HepG2 (cell line): Measurements from ENCODE around the gene ABCG2. TPM values are rescaled to one million over a fixed set of nuclear protein-coding genes. Genes with fewer than 3 reads are reported as not detected.
A peak's percentile ranks its signal among the peaks of the same experiment; 100 is the strongest.

Experiments
- BCLAF1 ChIP-seq: fragments of 450-650 bp; IDR thresholded peaks from 2 replicates; pipeline ENCODE4 v1.6.1; 2017; ENCODE audit warnings: mild to moderate bottlenecking
- DDIT3 ChIP-seq: sonication (generic); formaldehyde crosslinking; IDR thresholded peaks from 2 replicates; pipeline ENCODE4 v1.4.0; 2020; ENCODE audit warnings: mild to moderate bottlenecking, missing genetic modification reagents
- DPF2 ChIP-seq: sonication (generic); formaldehyde crosslinking; IDR thresholded peaks from 2 replicates; pipeline ENCODE4 v1.4.0; 2020; ENCODE audit warnings: mild to moderate bottlenecking, low read depth, missing genetic modification reagents, borderline replicate concordance
- EZH2 ChIP-seq: conservative IDR thresholded peaks from 2 replicates; pipeline ENCODE4 v1.6.1; 2012; ENCODE audit warnings: mild to moderate bottlenecking, low read depth, low read length, moderate library complexity
- IRF1 ChIP-seq: sonication (generic); formaldehyde crosslinking; IDR thresholded peaks from 2 replicates; pipeline ENCODE4 v1.4.0; 2020; ENCODE audit warnings: low read depth, mild to moderate bottlenecking, missing genetic modification reagents
- MYPOP ChIP-seq: sonication (generic); formaldehyde crosslinking; IDR thresholded peaks from 2 replicates; pipeline ENCODE4 v1.8.1; 2023; ENCODE audit warnings: mild to moderate bottlenecking, moderate library complexity, missing genetic modification reagents
- NR2C2 ChIP-seq: sonication (generic); formaldehyde crosslinking; IDR thresholded peaks from 2 replicates; pipeline ENCODE4 v1.4.0; 2020; ENCODE audit warnings: missing genetic modification reagents, mild to moderate bottlenecking, moderate library complexity, borderline replicate concordance
- RCOR2 ChIP-seq: IDR thresholded peaks from 2 replicates; pipeline ENCODE4 v1.6.1; 2016; ENCODE audit warnings: missing biosample characterization, missing genetic modification reagents
- RORA ChIP-seq: sonication (generic); formaldehyde crosslinking; IDR thresholded peaks from 2 replicates; pipeline ENCODE4 v1.5.0; 2020; ENCODE audit warnings: mild to moderate bottlenecking, missing genetic modification reagents, moderate library complexity
- SKI ChIP-seq: fragments of 450-650 bp; IDR thresholded peaks from one replicate; pipeline ENCODE4 v1.6.1; 2018; ENCODE audit warnings: mild to moderate bottlenecking; ENCODE audit not compliant: partially characterized antibody
- YEATS4 ChIP-seq: sonication (generic); formaldehyde crosslinking; IDR thresholded peaks from 2 replicates; pipeline ENCODE4 v1.4.0; 2020; ENCODE audit warnings: missing genetic modification reagents, borderline replicate concordance
- ZBTB3 ChIP-seq: sonication (generic); formaldehyde crosslinking; IDR thresholded peaks from 2 replicates; pipeline ENCODE4 v1.4.0; 2020; ENCODE audit warnings: low read depth, mild to moderate bottlenecking, moderate library complexity, missing genetic modification reagents, borderline replicate concordance
- ZMYM4 ChIP-seq: sonication (generic); formaldehyde crosslinking; IDR thresholded peaks from 2 replicates; pipeline ENCODE4 v1.8.1; 2023; ENCODE audit warnings: mild to moderate bottlenecking, missing genetic modification reagents
- ZNF235 ChIP-seq: sonication (generic); formaldehyde crosslinking; IDR thresholded peaks from 2 replicates; pipeline ENCODE4 v1.8.1; 2023; ENCODE audit warnings: mild to moderate bottlenecking, missing genetic modification reagents, borderline replicate concordance
- ZNF414 ChIP-seq: sonication (generic); formaldehyde crosslinking; IDR thresholded peaks from 2 replicates; pipeline ENCODE4 v1.5.0; 2020; ENCODE audit warnings: missing genetic modification reagents
- ZNF468 ChIP-seq: sonication (generic); formaldehyde crosslinking; IDR thresholded peaks from 2 replicates; pipeline ENCODE4 v1.8.0; 2022; ENCODE audit warnings: mild to moderate bottlenecking, moderate library complexity, missing genetic modification reagents
- ZNF556 ChIP-seq: sonication (generic); formaldehyde crosslinking; IDR thresholded peaks from 2 replicates; pipeline ENCODE4 v1.4.0; 2020; ENCODE audit warnings: mild to moderate bottlenecking, missing genetic modification reagents, borderline replicate concordance
- ZNF672 ChIP-seq: sonication (generic); formaldehyde crosslinking; IDR thresholded peaks from 2 replicates; pipeline ENCODE4 v1.8.1; 2022; ENCODE audit warnings: missing genetic modification reagents
- ZNF691 ChIP-seq: sonication (generic); formaldehyde crosslinking; IDR thresholded peaks from 2 replicates; pipeline ENCODE4 v1.4.0; 2020; ENCODE audit warnings: missing genetic modification reagents, low read depth, mild to moderate bottlenecking, borderline replicate concordance
- ZUFSP ChIP-seq: sonication (generic); formaldehyde crosslinking; IDR thresholded peaks from 2 replicates; pipeline ENCODE4 v1.9.0; 2021; ENCODE audit warnings: missing genetic modification reagents, mild to moderate bottlenecking, borderline replicate concordance
- polyA plus RNA-seq, 8 experiments: library from polyadenylated mRNA; depleted of rRNA in 3 of 8; stranded (reverse) in 7 of 8; unstranded in 1 of 8; fragments of >200 nt; fragmentation: Illumina TruSeq in 4 of 8; extraction: Trizol in 4 of 8; gene quantifications; 2 replicates each; pipeline versions ENCODE4 v1.2.1 to v1.2.3, GENCODE V29; 2011 to 2016; ENCODE audit warnings: low read depth in 4 of 8, missing spikeins in 1 of 8, mixed read lengths in 1 of 8; ENCODE audit not compliant: insufficient read depth in 1 of 8
- total RNA-seq, 5 experiments: library from RNA; depleted of rRNA; stranded (reverse); fragments of >200 nt; fragmentation: Illumina TruSeq; extraction: Trizol; gene quantifications; 2 replicates each; pipeline ENCODE4 v1.2.3, GENCODE V29; 2016; ENCODE audit warnings: low read depth in 1 of 5

Gene ABCG2
- total and polyA plus RNA-seq, 2 of the 13 experiments (the other 11 are each of a cell fraction or from before 2014, with no cell fraction given), result 10.0 to 15.7 TPM

GRCh38 chr4:88107406-88108107 lies 50.9 kb downstream of the ABCG2 start (continued):
- TF ChIP-seq EZH2, result no peak
- TF ChIP-seq BCLAF1, result no peak
- no peak for TF ChIP-seq RORA
- TF ChIP-seq ZNF556 (CRISPR knock-in tag), result no peak
- TF ChIP-seq RCOR2, result peak; percentile 94
- no peak for TF ChIP-seq ZNF414 (CRISPR knock-in tag)
- TF ChIP-seq ZNF235 (CRISPR knock-in tag), result no peak
- TF ChIP-seq YEATS4 (CRISPR knock-in tag), result peak; percentile 63
- no peak for TF ChIP-seq MYPOP (CRISPR knock-in tag)
- peak; percentile 73 for TF ChIP-seq SKI
- no peak for TF ChIP-seq ZNF468 (CRISPR knock-in tag)
- TF ChIP-seq ZUFSP (CRISPR knock-in tag), result no peak
- TF ChIP-seq ZMYM4 (CRISPR knock-in tag), result peak; percentile 77
- TF ChIP-seq IRF1 (CRISPR knock-in tag), result no peak
- TF ChIP-seq DDIT3 (CRISPR knock-in tag), result no peak
- peak; percentile 92 for TF ChIP-seq NR2C2 (CRISPR knock-in tag)
- no peak for TF ChIP-seq ZNF672 (CRISPR knock-in tag)
- TF ChIP-seq ZNF691 (CRISPR knock-in tag), result peak; percentile 29; the same call in 1 of the 2 replicates
- peak; percentile 67; the same call in 1 of the 2 replicates for TF ChIP-seq ZBTB3 (CRISPR knock-in tag)
- peak; percentile 68; the same call in 1 of the 2 replicates for TF ChIP-seq DPF2 (CRISPR knock-in tag)
